NK-92 (cell line): ENCODE measurements around the gene KIF21A.

Experiments used
- DNase-seq: peaks from one replicate; lab custom pipeline; 2025; ENCODE audit not compliant: unreplicated experiment; lab: John Stamatoyannopoulos, UW

Gene KIF21A

GRCh38 chr12:39431797-39432196 lies 11.1 kb downstream of the KIF21A start:
- no peak for DNase-seq

- DNase-seq: no peak
Measured at GRCh38 chr12:39431002-39431796, 11.7 kb downstream of the KIF21A start.

- no peak for DNase-seq
Measured at GRCh38 chr12:39429809-39430208, 13.1 kb downstream of the KIF21A start.

GRCh38 chr12:39427360-39427808 lies 15.5 kb downstream of the KIF21A start:
- no peak for DNase-seq

GRCh38 chr12:39426636-39427240 lies 16.2 kb downstream of the KIF21A start:
- no peak for DNase-seq

- no peak for DNase-seq
Measured at GRCh38 chr12:39420043-39420442, 22.9 kb downstream of the KIF21A start.

GRCh38 chr12:39419471-39419870 lies 23.4 kb downstream of the KIF21A start:
- DNase-seq: no peak

GRCh38 chr12:39417916-39418315 lies 25.0 kb downstream of the KIF21A start:
- no peak for DNase-seq

GRCh38 chr12:39413836-39414771 lies 28.8 kb downstream of the KIF21A start:
- no peak for DNase-seq

GRCh38 chr12:39412210-39412609 lies 30.7 kb downstream of the KIF21A start:
- no peak for DNase-seq

GRCh38 chr12:39406262-39406661 lies 36.7 kb downstream of the KIF21A start:
- no peak for DNase-seq

- DNase-seq: no peak
Measured at GRCh38 chr12:39405580-39405979, 37.3 kb downstream of the KIF21A start.

GRCh38 chr12:39404000-39404399 lies 38.9 kb downstream of the KIF21A start:
- no peak for DNase-seq

- no peak for DNase-seq
Measured at GRCh38 chr12:39403376-39403775, 39.5 kb downstream of the KIF21A start.

- DNase-seq: no peak
Measured at GRCh38 chr12:39402922-39403321, 40.0 kb downstream of the KIF21A start.

- DNase-seq: no peak
Measured at GRCh38 chr12:39401459-39401858, 41.5 kb downstream of the KIF21A start.

- DNase-seq: no peak
Measured at GRCh38 chr12:39395866-39396265, 47.1 kb downstream of the KIF21A start.

- DNase-seq: no peak
Measured at GRCh38 chr12:39393890-39394289, 49.0 kb downstream of the KIF21A start.

GRCh38 chr12:39393179-39393578 lies 49.7 kb downstream of the KIF21A start:
- no peak for DNase-seq

GRCh38 chr12:39392154-39392925 lies 50.6 kb downstream of the KIF21A start:
- DNase-seq: no peak

GRCh38 chr12:39390752-39391151 lies 52.2 kb downstream of the KIF21A start:
- DNase-seq: no peak
